Measurements from ENCODE around the gene FCER1G. TPM values are rescaled to one million over a fixed set of nuclear protein-coding genes. Genes with fewer than 3 reads are reported as not detected.

Gene FCER1G
- total RNA-seq, 1 experiment from 2014 or later: 2.6 TPM

DNA sequence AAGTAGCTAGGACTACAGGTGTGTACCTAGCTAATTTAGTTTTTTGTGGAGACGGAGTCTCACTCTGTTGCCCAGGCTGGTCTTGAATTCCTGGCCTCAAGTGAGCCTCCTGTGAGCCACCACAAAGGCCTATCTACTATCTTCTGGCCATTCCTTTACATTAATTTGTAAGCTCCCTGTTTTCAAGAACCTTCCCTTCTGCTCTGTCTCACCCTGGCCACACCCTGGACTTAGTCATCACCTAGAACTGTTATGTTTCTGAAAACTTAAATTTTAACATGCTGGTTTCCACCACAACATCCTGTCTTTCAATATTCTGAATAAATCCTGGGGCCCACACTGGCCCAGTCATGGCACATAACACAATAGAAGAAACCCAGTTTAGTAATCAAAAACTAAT, 32.9 kb upstream of the FCER1G start:
- in situ Hi-C loops (cut with HindIII; ENCODE audit: low pct_unique_long_range_greater_than_20kb, low sequenced_read_pairs): no loop called here
- no peak for DNase-seq (ENCODE audit: low read depth, low spot score)

DNA sequence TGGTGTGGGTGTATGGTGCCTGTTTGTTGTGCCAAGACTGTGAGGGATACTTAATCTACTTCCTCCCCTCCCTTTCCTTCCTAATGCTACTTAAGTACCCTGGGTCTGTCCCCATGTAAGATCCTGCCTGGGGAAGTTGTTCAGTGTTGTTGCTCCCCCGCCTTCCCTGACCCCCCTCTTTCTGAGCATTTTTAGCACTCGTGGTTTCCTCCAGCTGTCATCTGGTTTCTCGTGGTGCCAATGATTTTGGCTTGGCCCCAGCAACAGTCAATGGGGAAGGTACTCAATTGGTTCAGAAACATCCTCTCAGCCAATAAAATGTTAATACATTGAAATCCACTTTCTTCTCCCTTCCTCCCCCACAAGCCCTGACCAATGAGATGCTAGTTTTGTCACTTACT, 29.8 kb upstream of the FCER1G start:
- peak; percentile 94 for DNase-seq (ENCODE audit: low read depth, low spot score)
- in situ Hi-C loops (cut with HindIII; ENCODE audit: low pct_unique_long_range_greater_than_20kb, low sequenced_read_pairs): no loop called here

DNA sequence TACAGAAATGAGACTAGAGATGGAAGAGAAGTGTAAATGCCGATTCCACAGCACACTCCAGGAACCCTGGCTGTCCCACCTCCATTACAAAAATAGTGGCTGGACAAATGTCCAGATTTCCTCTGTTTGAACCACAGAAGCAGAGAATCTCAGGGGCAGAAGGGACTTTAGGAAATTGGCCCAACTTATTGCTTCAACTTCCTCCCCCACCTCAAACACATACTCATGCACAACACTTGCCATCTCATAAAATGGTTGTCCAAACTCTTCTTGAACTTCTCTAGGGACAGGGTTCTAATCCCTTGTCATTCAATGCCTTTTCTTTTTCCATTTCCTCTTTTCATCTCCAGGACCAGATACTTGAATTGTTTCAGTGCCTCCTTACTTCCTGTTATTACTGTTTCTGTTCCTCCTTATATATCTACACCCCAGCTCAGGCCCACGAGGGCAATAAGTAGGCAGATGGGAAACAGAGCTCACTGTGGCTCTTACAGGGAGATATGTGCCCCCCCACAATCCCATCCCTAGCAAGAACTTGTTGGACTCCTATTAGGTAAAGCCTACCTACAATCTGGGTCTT, 29.3 kb upstream of the FCER1G start:
- in situ Hi-C loops (cut with HindIII; ENCODE audit: low pct_unique_long_range_greater_than_20kb, low sequenced_read_pairs): no loop called here
- no peak for DNase-seq (ENCODE audit: low read depth, low spot score)

DNA sequence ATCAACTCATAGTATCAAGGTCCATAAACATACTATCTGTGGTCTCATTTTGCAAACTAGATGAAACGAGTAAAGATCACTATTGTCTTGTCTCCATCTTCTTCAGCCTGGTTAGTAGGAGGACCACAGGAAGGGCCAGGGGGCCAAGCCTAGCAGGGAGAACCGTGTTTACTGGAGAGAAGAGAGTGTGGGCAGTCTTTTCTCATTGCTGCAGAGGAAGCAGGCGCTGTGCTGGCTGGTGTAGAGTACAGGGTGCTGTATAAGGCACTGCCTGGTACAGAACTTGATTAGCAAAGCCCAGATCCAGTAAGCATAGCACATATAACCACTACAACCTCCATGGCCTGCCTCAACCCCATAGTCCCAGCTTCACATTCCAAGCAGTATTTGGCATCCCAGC, 27.8 kb upstream of the FCER1G start:
- no peak for DNase-seq (ENCODE audit: low read depth, low spot score)
- in situ Hi-C loops (cut with HindIII; ENCODE audit: low pct_unique_long_range_greater_than_20kb, low sequenced_read_pairs): no loop called here

DNA sequence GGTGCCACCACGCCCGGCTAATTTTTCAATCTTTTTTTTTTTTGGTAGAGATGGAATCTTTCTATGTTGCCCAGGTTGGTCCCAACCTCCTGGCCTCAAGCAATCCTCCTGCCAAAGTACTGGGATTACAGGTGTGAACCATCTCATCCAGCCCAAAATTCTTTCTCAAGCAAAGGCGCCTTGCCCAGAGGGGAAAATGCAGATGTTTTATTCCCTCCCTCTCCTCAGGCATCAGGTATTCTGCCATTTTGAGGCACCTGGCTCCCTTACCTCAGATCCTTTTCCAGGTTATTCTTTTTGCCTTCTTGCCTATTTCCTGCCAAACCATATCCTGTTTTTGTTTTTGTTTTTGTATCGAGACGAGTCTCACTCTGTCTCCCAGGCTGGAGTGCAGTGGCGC, 26.7 kb upstream of the FCER1G start:
- in situ Hi-C loops (cut with HindIII; ENCODE audit: low pct_unique_long_range_greater_than_20kb, low sequenced_read_pairs): no loop called here
- DNase-seq (ENCODE audit: low read depth, low spot score): no peak

DNA sequence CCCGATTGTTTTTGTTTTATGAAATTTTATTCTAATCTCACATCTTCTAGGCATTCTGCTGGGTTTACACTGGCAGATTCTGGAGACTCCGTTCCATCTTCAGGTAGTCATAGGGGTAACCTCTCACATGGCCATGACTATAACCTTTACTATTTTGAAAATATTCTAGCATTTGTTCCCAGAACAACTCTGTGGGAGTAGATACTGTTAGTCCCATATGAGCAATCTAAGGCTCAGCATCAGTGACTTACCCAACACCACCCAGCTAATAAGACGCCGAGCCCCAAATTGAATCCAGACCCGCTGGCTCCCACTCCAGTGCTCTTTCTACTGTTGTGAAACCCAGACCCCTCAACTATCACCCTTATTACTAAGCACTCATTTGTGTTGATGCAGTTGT, 26.1 kb upstream of the FCER1G start:
- DNase-seq (ENCODE audit: low read depth, low spot score): no peak
- in situ Hi-C loops (cut with HindIII; ENCODE audit: low pct_unique_long_range_greater_than_20kb, low sequenced_read_pairs): no loop called here

DNA sequence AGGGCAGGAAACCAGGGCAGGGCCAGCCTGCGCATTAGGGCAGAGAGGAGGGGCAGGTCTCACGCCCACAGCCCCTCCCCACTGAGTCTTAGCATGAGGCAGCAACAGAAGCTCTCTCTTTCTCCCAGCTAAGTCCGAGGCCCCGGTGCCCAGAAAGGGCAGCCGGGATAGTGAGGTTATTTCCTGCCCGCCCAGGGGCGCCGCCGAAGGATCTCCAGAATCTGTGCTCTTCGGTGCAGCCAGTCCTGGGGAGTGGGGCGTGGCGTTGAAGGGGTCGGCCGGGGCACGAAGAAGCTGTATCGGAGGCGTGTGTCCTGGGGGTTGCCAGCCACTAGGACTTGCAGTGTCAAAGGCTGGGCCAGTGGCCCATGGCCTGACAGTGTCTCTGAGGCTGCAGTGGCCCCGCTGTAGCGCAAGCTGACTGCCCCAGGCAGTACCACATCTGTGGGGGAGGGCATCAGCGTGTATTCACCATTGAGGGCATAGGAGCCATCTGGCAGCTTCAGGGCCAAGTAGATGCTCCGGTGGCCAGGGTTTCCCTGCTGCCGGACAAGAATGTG, 24.1 kb upstream of the FCER1G start:
- DNase-seq (ENCODE audit: low read depth, low spot score): no peak
- in situ Hi-C loops (cut with HindIII; ENCODE audit: low pct_unique_long_range_greater_than_20kb, low sequenced_read_pairs): no loop called here

DNA sequence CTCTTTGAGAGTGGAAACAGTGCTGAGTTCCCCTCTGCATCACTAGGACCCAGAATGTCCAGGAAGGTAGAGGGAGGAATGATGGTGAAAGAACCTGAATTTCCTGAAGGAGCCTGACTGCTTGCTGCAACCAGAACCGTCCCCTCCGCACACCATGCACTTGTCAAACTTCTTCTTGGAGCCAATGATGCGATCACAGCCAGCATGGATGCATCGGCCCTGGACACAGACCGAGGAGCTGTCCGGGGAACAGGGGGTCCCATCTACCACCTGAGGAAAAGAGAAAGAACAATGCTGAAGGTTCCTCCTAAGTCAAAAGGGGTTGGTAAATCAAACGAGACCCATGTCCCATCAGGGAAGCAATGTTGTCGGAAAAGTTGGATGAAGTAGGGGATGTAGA, 23.1 kb upstream of the FCER1G start:
- in situ Hi-C loops (cut with HindIII; ENCODE audit: low pct_unique_long_range_greater_than_20kb, low sequenced_read_pairs): no loop called here
- DNase-seq (ENCODE audit: low read depth, low spot score): no peak

DNA sequence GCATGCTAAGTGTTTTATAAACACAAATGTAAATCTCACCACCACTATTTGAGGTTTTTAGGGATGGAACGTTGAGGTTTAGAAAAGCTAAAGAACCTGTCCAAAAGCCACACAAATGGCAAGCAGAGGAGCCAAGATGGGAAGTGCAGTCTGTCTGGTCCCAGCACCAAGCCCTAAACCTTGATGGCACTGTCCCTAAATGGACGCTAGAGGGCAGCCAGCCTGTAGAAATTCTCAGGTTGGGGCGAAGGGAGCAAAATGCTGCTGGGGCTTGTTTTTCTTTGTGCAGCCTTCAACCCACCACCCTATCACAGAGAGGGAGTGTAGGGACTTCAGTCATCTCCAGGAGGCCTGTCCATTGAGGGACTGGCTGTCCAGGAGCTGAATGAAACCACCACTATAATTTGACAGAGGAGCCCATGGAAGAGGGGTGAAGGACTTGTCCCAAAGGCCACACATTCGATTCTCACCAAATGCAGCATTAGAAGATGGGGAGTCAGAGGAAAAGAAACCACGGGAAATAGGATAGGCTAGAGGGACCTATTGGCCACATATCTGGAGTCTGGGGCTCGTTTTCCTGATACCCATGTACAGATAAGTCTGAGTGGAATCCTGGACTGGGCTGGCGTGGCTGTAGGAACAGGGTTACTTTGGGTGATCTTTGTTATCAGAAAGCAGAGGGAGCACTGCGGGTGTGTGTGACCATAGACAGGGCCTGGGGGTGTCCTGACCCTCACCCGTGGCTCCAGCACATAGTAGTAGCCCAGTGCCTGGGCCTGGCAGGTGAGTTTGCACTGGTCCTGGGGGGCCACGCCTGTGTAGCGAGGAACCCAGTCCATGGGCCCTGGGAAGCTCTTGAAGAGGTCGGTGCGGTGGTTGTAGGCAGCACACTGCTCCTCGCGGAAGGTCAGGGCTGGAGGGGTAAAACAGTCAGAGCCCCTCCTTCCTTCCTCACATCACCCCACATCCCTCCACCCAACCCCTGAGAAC, 22.3 kb upstream of the FCER1G start:
- in situ Hi-C loops (cut with HindIII; ENCODE audit: low pct_unique_long_range_greater_than_20kb, low sequenced_read_pairs): no loop called here
- peak; percentile 84 for DNase-seq (ENCODE audit: low read depth, low spot score)

DNA sequence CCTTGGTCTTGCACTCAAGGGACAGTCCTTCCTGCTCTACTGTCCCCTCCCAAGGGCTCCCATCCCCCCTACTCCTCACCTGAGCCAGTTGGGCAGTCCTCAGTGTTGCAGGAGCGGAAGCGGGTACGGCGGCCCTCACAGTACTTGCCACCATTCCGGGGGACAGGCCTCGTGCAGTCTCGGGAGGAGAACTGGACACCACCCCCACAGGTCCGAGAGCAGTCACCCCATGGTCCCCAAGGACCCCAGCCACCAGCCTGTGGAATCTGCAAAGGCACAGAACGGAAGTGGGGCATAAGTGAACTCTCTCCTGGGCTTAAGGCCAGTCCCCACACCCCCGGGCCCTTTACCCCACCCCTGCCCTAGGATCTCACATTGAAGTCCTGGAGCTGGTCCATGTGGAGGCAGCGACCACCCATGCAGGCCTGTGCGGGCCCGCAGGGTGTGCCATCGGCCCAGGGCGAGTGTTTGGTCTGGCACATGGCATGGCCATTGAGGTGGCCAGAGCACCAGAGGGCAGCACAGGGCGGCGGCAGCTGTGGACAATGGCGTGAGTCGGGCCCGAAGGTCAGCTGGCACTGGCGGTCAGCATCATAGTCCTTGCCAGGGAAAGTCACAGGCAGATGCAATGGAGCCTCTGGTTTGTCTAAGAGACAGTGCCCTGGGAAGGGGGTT, 21.4 kb upstream of the FCER1G start:
- in situ Hi-C loops (cut with HindIII; ENCODE audit: low pct_unique_long_range_greater_than_20kb, low sequenced_read_pairs): no loop called here
- no peak for DNase-seq (ENCODE audit: low read depth, low spot score)

DNA sequence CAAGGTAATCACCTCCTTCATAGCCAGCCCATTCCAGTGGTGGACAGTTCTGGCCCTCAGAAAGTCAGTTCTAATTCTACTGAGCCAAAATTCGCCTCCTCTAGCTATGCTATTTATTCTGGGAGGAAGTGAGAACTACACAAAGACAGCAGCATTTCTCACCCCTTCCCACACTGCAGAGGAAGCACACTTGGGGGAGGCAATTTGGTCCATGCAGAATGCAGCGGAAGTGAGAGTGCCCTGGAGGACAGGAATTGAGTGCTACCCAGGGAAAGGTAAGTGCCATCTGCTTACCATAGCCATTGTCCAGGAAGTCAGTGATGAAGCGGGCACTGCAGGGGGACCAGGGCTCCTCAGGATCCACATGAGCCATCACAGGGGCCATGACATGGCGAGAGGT, 19.9 kb upstream of the FCER1G start:
- in situ Hi-C loops (cut with HindIII; ENCODE audit: low pct_unique_long_range_greater_than_20kb, low sequenced_read_pairs): no loop called here
- DNase-seq (ENCODE audit: low read depth, low spot score): no peak

DNA sequence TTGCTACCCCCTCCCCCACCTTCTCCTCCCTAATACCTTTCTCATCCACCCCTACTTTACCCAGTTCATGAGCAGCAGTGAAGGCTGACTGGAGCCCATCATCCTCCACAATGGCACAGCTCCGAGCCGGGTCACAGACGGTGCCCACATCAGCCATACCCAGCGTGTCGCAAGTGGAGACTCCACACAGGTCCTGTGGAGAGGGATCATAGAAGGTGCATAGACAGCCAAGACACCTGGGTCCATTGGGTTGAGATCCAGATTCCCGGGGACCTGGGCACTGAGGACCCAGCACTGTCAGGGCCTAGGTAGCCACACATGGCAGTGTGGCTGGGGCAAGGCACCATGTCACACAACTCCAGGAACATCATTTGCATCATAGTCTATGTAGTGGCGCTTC, 19.0 kb upstream of the FCER1G start:
- DNase-seq (ENCODE audit: low read depth, low spot score): no peak
- in situ Hi-C loops (cut with HindIII; ENCODE audit: low pct_unique_long_range_greater_than_20kb, low sequenced_read_pairs): no loop called here

DNA sequence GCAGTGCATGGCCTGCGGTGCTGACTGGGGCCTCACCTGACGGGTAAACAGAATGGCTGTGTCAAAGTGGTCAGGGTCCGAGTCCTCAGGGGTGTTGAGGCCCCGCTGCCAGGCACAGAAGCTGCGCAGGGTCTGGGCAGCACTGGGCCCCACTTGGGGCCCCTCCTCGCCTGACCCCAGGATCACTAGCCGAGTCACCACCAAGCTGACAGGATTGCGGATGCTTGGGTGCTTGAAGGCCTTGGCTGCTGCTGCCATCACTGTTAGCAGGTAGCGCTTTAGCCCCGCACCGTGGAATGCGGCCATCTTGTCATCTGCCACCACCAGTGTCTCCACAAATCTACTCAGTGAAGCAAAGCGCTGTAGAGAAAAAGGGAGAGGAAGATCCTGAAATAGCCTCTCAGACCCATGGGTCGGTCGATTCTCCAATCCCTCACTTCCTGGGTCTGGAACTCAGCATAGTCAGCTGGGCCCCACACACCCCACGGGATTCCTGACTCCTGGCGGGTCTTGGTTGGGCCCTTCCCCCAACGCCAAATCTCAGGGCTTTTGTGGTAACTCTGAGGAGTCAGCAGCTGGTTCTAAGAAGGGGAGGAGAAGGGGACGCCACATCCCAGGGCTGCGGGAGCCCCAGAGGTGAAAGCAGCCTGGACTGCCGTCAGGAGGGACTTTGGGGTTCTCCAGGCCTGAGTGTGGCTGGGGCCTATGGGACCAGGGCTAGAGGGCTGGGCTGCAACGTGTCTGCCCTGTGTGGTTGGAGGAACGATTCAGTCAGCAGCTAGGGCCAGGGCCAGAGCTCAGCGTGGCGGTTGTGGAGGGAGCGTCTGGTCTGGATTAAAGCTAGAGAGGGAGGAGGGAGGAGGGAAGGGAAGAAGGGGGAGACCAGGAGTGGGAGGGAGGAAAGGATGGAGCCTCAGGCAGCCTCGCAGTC, 18.3 kb upstream of the FCER1G start:
- DNase-seq (ENCODE audit: low read depth, low spot score): no peak
- in situ Hi-C loops (cut with HindIII; ENCODE audit: low pct_unique_long_range_greater_than_20kb, low sequenced_read_pairs): no loop called here

DNA sequence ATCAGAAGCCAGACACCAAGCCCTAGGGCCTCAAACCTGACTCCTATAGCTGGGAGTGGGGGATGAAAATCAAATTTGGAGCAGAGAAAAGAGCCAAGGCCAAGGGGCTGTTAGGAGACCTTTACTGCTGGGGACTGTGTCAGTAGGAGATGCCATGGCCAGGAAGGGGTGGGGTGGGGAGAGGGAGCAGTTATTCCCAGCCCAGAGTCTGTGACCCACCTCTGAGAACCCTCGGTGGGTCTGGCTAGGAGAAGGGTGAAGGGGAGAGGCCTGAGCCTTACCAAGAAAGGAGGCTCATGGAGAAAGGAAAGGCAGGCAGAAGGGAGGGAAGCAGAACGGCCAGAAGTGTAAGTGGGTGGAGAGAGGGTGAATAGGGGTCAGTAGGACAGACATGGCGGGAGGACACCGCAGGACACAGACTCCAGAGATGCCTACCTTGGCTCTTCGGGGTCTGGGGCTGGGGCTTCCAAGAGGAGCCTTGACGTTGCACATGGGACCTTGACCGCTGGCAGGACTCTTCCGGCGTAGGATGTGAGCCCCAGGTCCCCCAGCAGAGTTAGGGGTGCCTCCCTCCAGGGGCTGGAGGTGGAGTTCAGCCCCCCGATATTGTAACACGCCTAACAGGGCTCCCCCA, 17.4 kb upstream of the FCER1G start:
- no peak for DNase-seq (ENCODE audit: low read depth, low spot score)
- in situ Hi-C loops (cut with HindIII; ENCODE audit: low pct_unique_long_range_greater_than_20kb, low sequenced_read_pairs): no loop called here

DNA sequence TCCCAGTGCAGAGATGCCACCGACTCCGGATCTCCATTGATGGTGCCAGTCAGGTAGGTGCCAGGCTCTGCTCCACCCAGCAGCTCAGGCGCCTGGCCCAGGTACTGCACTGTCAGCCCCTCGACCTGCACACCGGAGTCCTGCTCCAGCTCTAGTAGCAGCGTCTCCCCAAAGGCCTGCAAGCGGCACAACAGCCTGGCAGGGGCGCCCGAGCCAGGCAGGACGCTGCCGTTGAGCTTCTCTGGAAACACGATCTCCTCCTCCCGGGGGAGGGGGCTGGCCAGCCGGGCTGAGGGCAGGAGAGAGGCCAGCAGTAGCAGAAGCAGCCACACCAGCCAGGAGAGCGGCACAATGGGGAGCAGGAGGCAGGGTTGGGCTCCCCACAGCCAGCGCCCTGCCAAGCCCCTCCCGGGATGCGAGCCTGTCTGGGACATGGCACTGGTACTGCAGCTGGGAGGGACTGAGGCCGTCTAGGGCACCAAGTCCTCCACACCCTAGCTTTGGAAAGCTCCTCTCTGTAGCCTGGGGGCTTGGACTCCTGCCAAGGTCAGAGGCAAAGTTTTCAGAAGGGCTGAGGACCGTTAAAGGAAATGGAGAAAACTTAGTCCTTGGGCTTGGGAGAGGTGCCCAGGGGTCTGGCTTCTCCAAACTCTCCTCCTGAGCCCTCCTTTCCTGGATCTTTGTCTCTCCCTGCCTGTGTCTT, 16.8 kb upstream of the FCER1G start:
- in situ Hi-C loops (cut with HindIII; ENCODE audit: low pct_unique_long_range_greater_than_20kb, low sequenced_read_pairs): no loop called here
- peak; percentile 37 for DNase-seq (ENCODE audit: low read depth, low spot score)

DNA sequence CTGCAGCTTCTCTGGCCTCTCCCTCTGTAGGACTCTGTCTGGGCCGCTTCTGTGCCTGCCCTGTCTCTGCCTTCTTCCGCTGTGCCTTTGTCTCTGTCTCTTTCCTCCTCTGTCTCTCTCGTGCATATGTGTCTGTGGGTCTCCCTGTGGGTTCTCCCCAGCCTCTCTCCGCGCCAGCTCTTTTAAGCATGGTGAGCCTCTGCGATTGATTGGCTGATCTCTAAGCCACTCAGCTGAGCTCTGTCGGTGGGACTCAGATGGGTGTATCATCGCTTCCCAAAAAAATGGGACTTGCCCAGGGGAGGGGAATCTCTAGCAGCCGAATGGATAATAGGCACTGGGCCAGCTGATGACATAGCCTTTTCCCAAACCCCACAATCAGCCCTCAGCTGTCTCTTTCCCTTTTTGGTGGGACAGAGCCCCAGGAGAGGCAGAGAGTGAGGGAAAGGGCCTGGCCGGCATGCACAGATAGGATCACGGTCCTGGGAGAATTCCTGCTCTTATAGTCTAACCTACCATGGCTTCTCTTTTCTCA, 16.1 kb upstream of the FCER1G start, which contains the start of gene ADAMTS4:
ADAMTS4 (minus strand) TSS at position 158 of the 535 bp plus-strand sequence. CDS start 427 bp downstream, outside the sequence.
- in situ Hi-C loops (cut with HindIII; ENCODE audit: low pct_unique_long_range_greater_than_20kb, low sequenced_read_pairs): no loop called here
- no peak for DNase-seq (ENCODE audit: low read depth, low spot score)
